Body of pancreas (tissue), 4 donors: ENCODE measurements around the gene ETNPPL. TPM values are rescaled to one million over a fixed set of nuclear protein-coding genes. Genes with fewer than 3 reads are reported as not detected.

Source experiments
- ATAC-seq: fragments of 150-250 bp; one replicate; pipeline ENCODE4 v1.9.1; 2016
- DNase-seq, 4 donors: peaks; one replicate each; pipeline ENCODE4 v3.0.0-alpha.2; 2019
- H3K27ac ChIP-seq, 4 donors: fragments of 200-600 bp; sonication (generic); 1 replicate in 3 of 4; 2 replicates in 1 of 4; pipeline versions ENCODE4 v1.5.1 to v1.6.1; 2016 to 2019; ENCODE audit warnings: mild to moderate bottlenecking in 1 of 4, mixed read lengths in 1 of 4, moderate library complexity in 1 of 4
- H3K27me3 ChIP-seq, 2 donors: fragments of 200-600 bp; sonication (generic); one replicate each; pipeline ENCODE4 v1.6.0; 2016; ENCODE audit warnings: mild to moderate bottlenecking in 1 of 2
- H3K36me3 ChIP-seq, 2 donors: fragments of 200-600 bp; sonication (generic); replicated peaks in 1 of 2; 2 replicates each; pipeline ENCODE4 v1.5.1; 2016; ENCODE audit warnings: low read depth in 2 of 2; ENCODE audit not compliant: insufficient read depth in 1 of 2
- H3K4me1 ChIP-seq: fragments of 200-600 bp; sonication (generic); one replicate; pipeline ENCODE4 v1.6.0; 2016
- H3K4me3 ChIP-seq, 2 donors: fragments of 200-600 bp; sonication (generic); 1 replicate in 1 of 2; 2 replicates in 1 of 2; pipeline ENCODE4 v1.5.1; 2016 to 2019
- H3K9me3 ChIP-seq, 3 donors: fragments of 200-600 bp; sonication (generic); 1 replicate in 2 of 3; 2 replicates in 1 of 3; pipeline ENCODE4 v1.5.1; 2016
- POLR2A ChIP-seq, 3 donors: fragments of 450-650 bp; IDR thresholded peaks; one replicate each; pipeline ENCODE4 v1.6.1; 2016; ENCODE audit warnings: antibody characterized with exemption in 3 of 3, mild to moderate bottlenecking in 2 of 3
- WGBS, 2 donors: methylation state at CpG; one replicate each; pipeline ENCODE4 v1.1.5; 2017; 5-methylcytosine and 5-hydroxymethylcytosine counted together
- intact Hi-C: fragments of 100-400 bp; cut with DNase I; formaldehyde crosslinking; loops from one replicate; pipeline ENCODE4 v1.15.1; 2023
- total RNA-seq, 2 donors: library from RNA; depleted of rRNA; stranded (reverse); fragments of >200 nt; gene quantifications; one replicate each; pipeline ENCODE4 v1.1.0, GENCODE V29; 2016
- TF ChIP-seq, protein P1 (sequence below), 7 experiments: fragments of 450-650 bp in 4 of 7; fragments of 200-600 bp in 3 of 7; sonication (generic) in 3 of 7; IDR thresholded peaks; one replicate each; pipeline ENCODE4 v1.5.1; 2016 to 2019; ENCODE audit warnings: antibody characterized with exemption in 7 of 7

The ETNPPL gene
- total RNA-seq, 2 donors from 2014 or later: not detected

- ATAC-seq: no peak
- intact Hi-C loops: no loop called here
- Histone ChIP-seq H3K27me3 (no peaks in the 10 kb centered on the region), H3K4me1 (no peaks in the 10 kb centered on the region), H3K36me3 (no peaks in the 10 kb centered on the region), H3K9me3 (no peaks in the 10 kb centered on the region), H3K4me3 (no peak overlapping the region), H3K27ac (no peak overlapping the region)
- no peak for DNase-seq
- no peak for TF ChIP-seq POLR2A (IDR thresholded peaks at IDR 0.05)
- TF ChIP-seq, protein P1, sequence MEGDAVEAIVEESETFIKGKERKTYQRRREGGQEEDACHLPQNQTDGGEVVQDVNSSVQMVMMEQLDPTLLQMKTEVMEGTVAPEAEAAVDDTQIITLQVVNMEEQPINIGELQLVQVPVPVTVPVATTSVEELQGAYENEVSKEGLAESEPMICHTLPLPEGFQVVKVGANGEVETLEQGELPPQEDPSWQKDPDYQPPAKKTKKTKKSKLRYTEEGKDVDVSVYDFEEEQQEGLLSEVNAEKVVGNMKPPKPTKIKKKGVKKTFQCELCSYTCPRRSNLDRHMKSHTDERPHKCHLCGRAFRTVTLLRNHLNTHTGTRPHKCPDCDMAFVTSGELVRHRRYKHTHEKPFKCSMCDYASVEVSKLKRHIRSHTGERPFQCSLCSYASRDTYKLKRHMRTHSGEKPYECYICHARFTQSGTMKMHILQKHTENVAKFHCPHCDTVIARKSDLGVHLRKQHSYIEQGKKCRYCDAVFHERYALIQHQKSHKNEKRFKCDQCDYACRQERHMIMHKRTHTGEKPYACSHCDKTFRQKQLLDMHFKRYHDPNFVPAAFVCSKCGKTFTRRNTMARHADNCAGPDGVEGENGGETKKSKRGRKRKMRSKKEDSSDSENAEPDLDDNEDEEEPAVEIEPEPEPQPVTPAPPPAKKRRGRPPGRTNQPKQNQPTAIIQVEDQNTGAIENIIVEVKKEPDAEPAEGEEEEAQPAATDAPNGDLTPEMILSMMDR (IDR thresholded peaks at IDR 0.05): no peak
- 40 to 41% methylated on average over 3 of the region's 3 CpGs for WGBS, 2 donors
Measured at GRCh38 chr4:108796173-108796572, 33.3 kb upstream of the ETNPPL start.

DNA sequence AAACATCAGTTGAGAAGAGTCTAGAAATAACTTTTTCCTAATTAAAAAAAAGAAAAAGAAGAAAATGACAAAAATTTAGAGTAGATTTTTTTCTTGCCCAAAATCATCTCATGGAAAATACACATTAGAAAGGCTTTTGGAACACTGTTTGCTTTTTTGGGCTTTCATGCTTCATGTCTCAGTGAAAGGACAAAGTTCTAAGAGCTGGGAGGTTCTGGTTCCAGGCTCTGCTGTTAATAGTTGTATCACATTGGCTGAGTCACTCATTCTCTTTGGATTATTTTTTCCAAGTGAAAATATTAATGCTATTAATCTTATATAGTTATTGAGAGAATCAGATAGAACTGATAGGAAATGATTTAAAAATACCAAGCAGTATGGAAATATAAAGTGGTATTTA is 32.9 kb upstream of the ETNPPL start:
- no peak overlapping the region for H3K4me3 ChIP-seq
- no peak for ATAC-seq
- no peaks in the 10 kb centered on the region for H3K9me3 ChIP-seq
- H3K36me3 ChIP-seq: no peaks in the 10 kb centered on the region
- no peak for DNase-seq
- no peaks in the 10 kb centered on the region for H3K4me1 ChIP-seq
- H3K27me3 ChIP-seq: no peaks in the 10 kb centered on the region
- intact Hi-C loops: no loop called here
- no peak for TF ChIP-seq POLR2A (IDR thresholded peaks at IDR 0.05)
- TF ChIP-seq, protein P1 (IDR thresholded peaks at IDR 0.05): no peak
- no peak overlapping the region for H3K27ac ChIP-seq

DNA sequence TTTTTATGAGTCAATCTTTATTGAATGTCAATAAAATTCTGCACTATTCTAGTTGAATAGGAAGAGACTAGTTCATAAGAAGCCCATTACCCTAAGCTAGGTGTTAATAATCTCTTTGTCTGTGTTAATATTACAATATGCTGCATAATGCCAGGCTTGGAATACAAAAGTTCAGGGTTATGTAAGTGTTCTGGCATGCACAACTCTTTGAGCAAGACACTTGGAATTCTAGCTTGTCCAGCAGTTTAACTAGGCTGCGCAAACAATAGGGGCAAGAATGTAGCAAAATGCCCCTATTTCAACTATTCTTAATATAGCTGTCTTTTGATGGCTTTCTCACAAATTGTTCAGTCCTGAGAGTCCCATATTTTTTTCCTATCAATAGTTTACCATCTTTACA is 31.3 kb upstream of the ETNPPL start:
- DNase-seq (no peak), ATAC-seq (no peak)
- Histone ChIP-seq H3K27ac (no peak overlapping the region), H3K9me3 (no peaks in the 10 kb centered on the region), H3K36me3 (no peaks in the 10 kb centered on the region), H3K4me3 (no peak overlapping the region), H3K4me1 (no peaks in the 10 kb centered on the region), H3K27me3 (no peaks in the 10 kb centered on the region)
- TF ChIP-seq POLR2A (IDR thresholded peaks at IDR 0.05): no peak
- TF ChIP-seq, protein P1 (IDR thresholded peaks at IDR 0.05): no peak
- WGBS, 2 donors: 38 to 41% methylated on average over 1 of the region's 1 CpG
- intact Hi-C loops: no loop called here

DNA sequence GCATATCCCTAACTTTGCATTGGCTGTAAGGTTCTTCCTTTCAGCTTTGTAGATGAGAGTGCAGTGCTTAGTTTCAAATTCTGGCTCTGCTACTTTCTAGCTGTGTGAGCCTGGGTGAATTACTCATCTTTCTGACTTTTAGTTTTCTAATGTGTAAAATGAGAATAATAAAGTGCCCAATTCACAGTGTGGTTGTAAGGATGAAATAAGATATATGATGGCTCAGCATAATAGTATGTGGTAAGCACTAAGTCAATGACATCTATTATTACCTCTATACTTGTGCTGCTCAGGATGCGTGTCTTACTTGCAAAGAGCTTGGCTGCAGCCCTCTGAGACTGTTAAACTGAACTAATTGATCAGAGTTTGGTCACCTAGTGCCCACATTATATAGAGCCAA is 30.6 kb upstream of the ETNPPL start:
- DNase-seq: no peak
- Histone ChIP-seq H3K4me1 (no peaks in the 10 kb centered on the region), H3K4me3 (no peak overlapping the region), H3K27me3 (no peaks in the 10 kb centered on the region), H3K9me3 (no peaks in the 10 kb centered on the region), H3K27ac (no peak overlapping the region), H3K36me3 (no peaks in the 10 kb centered on the region)
- ATAC-seq: no peak
- no peak for TF ChIP-seq POLR2A (IDR thresholded peaks at IDR 0.05)
- TF ChIP-seq, protein P1 (IDR thresholded peaks at IDR 0.05): no peak
- WGBS, 2 donors: 80 to 100% methylated on average over 1 of the region's 1 CpG
- intact Hi-C loops: no loop called here

DNA sequence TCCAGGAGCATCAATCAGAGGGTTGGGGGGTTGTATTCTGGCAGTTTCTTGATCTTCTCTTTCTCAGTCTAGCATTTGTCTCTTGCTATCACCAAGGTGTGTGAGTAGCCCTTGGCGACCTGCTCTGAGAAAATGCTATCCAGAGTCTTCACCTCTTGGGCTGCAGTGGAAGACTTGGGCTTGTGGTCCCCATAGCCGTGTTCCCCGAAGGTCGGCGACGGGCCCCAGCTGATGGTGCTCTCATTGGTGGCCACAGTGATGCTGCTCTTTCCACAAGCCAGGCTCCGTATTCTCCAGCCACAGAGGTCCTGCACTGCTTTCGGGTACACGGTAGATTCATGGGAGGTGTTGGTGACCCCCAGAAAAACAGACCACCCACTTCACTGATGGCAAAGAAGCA is 25.9 kb upstream of the ETNPPL start:
- no peaks in the 10 kb centered on the region for H3K36me3 ChIP-seq
- 95 to 96% methylated on average over 8 to 9 of the region's 9 CpGs for WGBS, 2 donors
- no peaks in the 10 kb centered on the region for H3K4me1 ChIP-seq
- H3K27ac ChIP-seq: no peak overlapping the region
- no peak for TF ChIP-seq POLR2A (IDR thresholded peaks at IDR 0.05)
- TF ChIP-seq, protein P1 (IDR thresholded peaks at IDR 0.05): no peak
- no peaks in the 10 kb centered on the region for H3K9me3 ChIP-seq
- intact Hi-C loops: no loop called here
- no peak overlapping the region for H3K4me3 ChIP-seq
- no peaks in the 10 kb centered on the region for H3K27me3 ChIP-seq
- DNase-seq: no peak
- no peak for ATAC-seq
